HCT116 (cell line): ENCODE results near the gene RIPOR2. TPM values are rescaled to one million over a fixed set of nuclear protein-coding genes. Genes with fewer than 3 reads are reported as not detected.

Experiments used
- ATAC-seq: fragments of 200-7000 bp; cut with Tn5 transposase; 2 replicates; pipeline ENCODE4 v1.9.1; 2020; ENCODE audit warnings: mild to moderate bottlenecking, moderate library complexity
- BruUV-seq: library from RNA; stranded (reverse); fragments of 400-500 nt; replicated peaks from 2 replicates; lab custom pipeline; 2021; lab: Mats Ljungman, UMichigan
- CTCF ChIA-PET: fragments of 300-600 bp; sonication (Branson Sonifier 250); formaldehyde crosslinking; loops from one replicate; lab custom pipeline; 2021; ENCODE audit warnings: antibody characterized with exemption; lab: Charles Lee
- POLR2A ChIA-PET: fragments of 300-600, 350-600 bp; sonication (Branson Sonifier 250); formaldehyde crosslinking; loops from one replicate; lab custom pipeline; 2021; ENCODE audit warnings: antibody characterized with exemption; lab: Charles Lee
- RAD21 ChIA-PET, 2 experiments: fragments of 300-600 bp; sonication (Branson Sonifier 250); formaldehyde crosslinking; loops; one replicate each; lab custom pipeline; 2023; ENCODE audit warnings: low total read pairs in 2 of 2; ENCODE audit not compliant: uncharacterized antibody in 2 of 2, unreplicated experiment in 2 of 2, low non-redundant PET in 1 of 2; lab: Charles Lee
- DNase-seq: peaks from one replicate; pipeline ENCODE4 v3.0.0-alpha.2; 2010; ENCODE audit warnings: low read depth, low spot score
- H2AFZ ChIP-seq: fragments of 200-600 bp; shearing (Covaris generic), sonication (generic); 2 replicates; pipeline ENCODE4 v1.6.1; 2017; ENCODE audit warnings: low read depth, mixed run types, mixed read lengths, antibody characterized with exemption, low read length; ENCODE audit not compliant: poor library complexity, severe bottlenecking
- H3K27ac ChIP-seq: 2 replicates; pipeline ENCODE4 v1.5.1; 2012; ENCODE audit warnings: low read depth, low read length
- H3K27me3 ChIP-seq: fragments of 200-600 bp; sonication (generic); 2 replicates; pipeline ENCODE4 v1.6.1; 2016; ENCODE audit warnings: mixed run types, low read length, mixed read lengths; ENCODE audit not compliant: insufficient read depth
- H3K36me3 ChIP-seq, 2 experiments: fragments of 200-500 bp in 1 of 2; fragments of 200-600 bp in 1 of 2; sonication (Bioruptor generic) in 1 of 2; sonication (generic) in 1 of 2; 2 replicates each; pipeline versions ENCODE4 v1.5.1 to v1.6.1; 2014 to 2016; ENCODE audit warnings: low read length in 2 of 2, inconsistent platforms in 1 of 2, mixed read lengths in 1 of 2, mixed run types in 1 of 2; ENCODE audit not compliant: insufficient read depth in 2 of 2, control insufficient read depth in 1 of 2
- H3K4me1 ChIP-seq, 2 experiments: fragments of 200-600 bp in 1 of 2; sonication (generic) in 1 of 2; 2 replicates each; pipeline versions ENCODE4 v1.5.1 to v1.6.1; 2012 to 2017; ENCODE audit warnings: low read length in 2 of 2, inconsistent platforms in 1 of 2, mild to moderate bottlenecking in 1 of 2, mixed read lengths in 1 of 2, mixed run types in 1 of 2, moderate library complexity in 1 of 2; ENCODE audit not compliant: insufficient read depth in 2 of 2, control insufficient read depth in 1 of 2
- H3K4me2 ChIP-seq: fragments of 200-600 bp; sonication (generic); 2 replicates; pipeline ENCODE4 v1.6.1; 2017; ENCODE audit warnings: mixed run types, low read length, mixed read lengths
- H3K4me3 ChIP-seq, 2 experiments: fragments of 200-600 bp in 1 of 2; sonication (generic) in 1 of 2; replicated peaks in 1 of 2; 2 replicates each; pipeline ENCODE4 v1.5.1; 2011 to 2016; ENCODE audit warnings: low read length in 2 of 2, control low read depth in 1 of 2, low read depth in 1 of 2, mild to moderate bottlenecking in 1 of 2, mixed read lengths in 1 of 2, mixed run types in 1 of 2
- H3K79me2 ChIP-seq: fragments of 200-600 bp; sonication (generic); 2 replicates; pipeline ENCODE4 v1.6.1; 2017; ENCODE audit warnings: mild to moderate bottlenecking, mixed run types, low read length, moderate library complexity, mixed read lengths; ENCODE audit not compliant: insufficient read depth
- H3K9ac ChIP-seq: fragments of 200-600 bp; sonication (generic); 2 replicates; pipeline ENCODE4 v1.6.1; 2016; ENCODE audit warnings: low read length, mixed read lengths
- H3K9me2 ChIP-seq: fragments of 200-600 bp; sonication (generic), shearing (Covaris generic); 2 replicates; pipeline ENCODE4 v1.6.1; 2017; ENCODE audit warnings: mixed run types, mild to moderate bottlenecking, moderate library complexity; ENCODE audit not compliant: insufficient read depth
- H3K9me3 ChIP-seq, 2 experiments: fragments of 200-500 bp in 1 of 2; fragments of 200-600 bp in 1 of 2; sonication (Bioruptor generic) in 1 of 2; sonication (generic) in 1 of 2; 2 replicates each; pipeline ENCODE4 v1.6.1; 2014 to 2017; ENCODE audit warnings: low read length in 2 of 2, mixed read lengths in 2 of 2, inconsistent platforms in 1 of 2, low read depth in 1 of 2, mild to moderate bottlenecking in 1 of 2, mixed run types in 1 of 2, moderate library complexity in 1 of 2; ENCODE audit not compliant: control insufficient read depth in 1 of 2, insufficient read depth in 1 of 2
- H4K20me1 ChIP-seq: fragments of 200-600 bp; sonication (generic), shearing (Covaris generic); 2 replicates; pipeline ENCODE4 v1.6.1; 2017; ENCODE audit warnings: mixed run types, mild to moderate bottlenecking, moderate library complexity; ENCODE audit not compliant: insufficient read depth
- ATF3 ChIP-seq: IDR thresholded peaks from 2 replicates; pipeline ENCODE4 v1.6.1; 2012
- CBX3 ChIP-seq: IDR thresholded peaks from 2 replicates; pipeline ENCODE4 v1.6.1; 2012; ENCODE audit warnings: low read depth
- CEBPB ChIP-seq: IDR thresholded peaks from 2 replicates; pipeline ENCODE4 v1.6.1; 2012; ENCODE audit warnings: low read depth
- EGR1 ChIP-seq: IDR thresholded peaks from 2 replicates; pipeline ENCODE4 v1.6.1; 2012; ENCODE audit warnings: low read depth
- ELF1 ChIP-seq: IDR thresholded peaks from 2 replicates; pipeline ENCODE4 v1.6.1; 2012; ENCODE audit warnings: low read depth, borderline replicate concordance
- EZH2 ChIP-seq: fragments of 200-600 bp; sonication (generic); IDR thresholded peaks from 2 replicates; pipeline ENCODE4 v1.6.1; 2017; ENCODE audit warnings: antibody characterized with exemption, mixed run types
- FOSL1 ChIP-seq: IDR thresholded peaks from 2 replicates; pipeline ENCODE4 v1.6.1; 2012; ENCODE audit warnings: low read depth
- JUND ChIP-seq: IDR thresholded peaks from 2 replicates; pipeline ENCODE4 v1.6.1; 2012
- POLR2A ChIP-seq: IDR thresholded peaks from 2 replicates; pipeline ENCODE4 v1.7.0; 2011; ENCODE audit warnings: borderline replicate concordance; ENCODE audit not compliant: insufficient read depth, insufficient read length; ENCODE audit errors: extremely low read depth
- RAD21 ChIP-seq: IDR thresholded peaks from 2 replicates; pipeline ENCODE4 v1.6.1; 2012; ENCODE audit warnings: low read depth, mild to moderate bottlenecking
- REST ChIP-seq: IDR thresholded peaks from 2 replicates; pipeline ENCODE4 v1.6.1; 2012; ENCODE audit warnings: low read depth
- SIN3A ChIP-seq: IDR thresholded peaks from 2 replicates; pipeline ENCODE4 v1.6.1; 2012; ENCODE audit warnings: low read depth
- SP1 ChIP-seq: IDR thresholded peaks from 2 replicates; pipeline ENCODE4 v1.6.1; 2012; ENCODE audit warnings: low read depth
- SRF ChIP-seq: IDR thresholded peaks from 2 replicates; pipeline ENCODE4 v1.6.1; 2012; ENCODE audit warnings: low read depth
- TCF7L2 ChIP-seq: IDR thresholded peaks from 2 replicates; pipeline ENCODE4 v1.7.0; 2011; ENCODE audit warnings: borderline replicate concordance, inconsistent platforms; ENCODE audit not compliant: insufficient read depth, insufficient read length; ENCODE audit errors: extremely low read depth
- YY1 ChIP-seq: IDR thresholded peaks from 2 replicates; pipeline ENCODE4 v1.6.1; 2011; ENCODE audit warnings: low read length, low read depth, moderate library complexity, mild to moderate bottlenecking; ENCODE audit not compliant: insufficient replicate concordance; ENCODE audit errors: extremely low read depth
- ZFX ChIP-seq: fragments of 450-650 bp; IDR thresholded peaks from 2 replicates; pipeline ENCODE4 v1.6.1; 2017
- ZNF274 ChIP-seq: fragments of 200-500 bp; sonication (Bioruptor generic); IDR thresholded peaks from 2 replicates; pipeline ENCODE4 v1.6.1; 2014; ENCODE audit warnings: mild to moderate bottlenecking, low read depth, low read length, inconsistent platforms
- intact Hi-C: fragments of 100-400 bp; cut with micrococcal nuclease; formaldehyde crosslinking; loops from 2 replicates; pipeline ENCODE4 v1.10.0; 2022
- total RNA-seq: library from RNA; stranded (reverse); gene quantifications from one replicate; pipeline ENCODE4 v1.2.1, GENCODE V29; 2021; ENCODE audit not compliant: unreplicated experiment
- TF ChIP-seq, protein P1 (sequence below): IDR thresholded peaks from 2 replicates; pipeline ENCODE4 v1.6.1; 2011; ENCODE audit warnings: mild to moderate bottlenecking, low read length, moderate library complexity; ENCODE audit not compliant: insufficient replicate concordance; ENCODE audit errors: extremely low read depth

RIPOR2 gene
- total RNA-seq, 1 experiment from 2014 or later = 0.44 TPM

GRCh38 chr6:24945054-24945453, 9.3 kb upstream of the RIPOR2 start:
- no TSS peak for BruUV-seq
- Histone ChIP-seq H3K9ac (no peak overlapping the region), H4K20me1 (no peaks in the 10 kb centered on the region), H3K36me3 (no peaks in the 10 kb centered on the region), H3K79me2 (no peaks in the 10 kb centered on the region), H3K4me3 (no peak overlapping the region), H3K27ac (no peak overlapping the region), H3K4me2 (no peak overlapping the region), H2AFZ (no peak overlapping the region), H3K9me2 (no peaks in the 10 kb centered on the region), H3K9me3 (no peaks in the 10 kb centered on the region), H3K4me1 (no peaks in the 10 kb centered on the region), H3K27me3 (no peaks in the 10 kb centered on the region)
- ATAC-seq (no peak), DNase-seq (no peak)
- intact Hi-C loops = no loop called here
- TF ChIP-seq ZNF274 = no peak
- TF ChIP-seq JUND = no peak
- TF ChIP-seq SRF = no peak
- no peak for TF ChIP-seq CBX3
- TF ChIP-seq ELF1 = no peak
- TF ChIP-seq FOSL1 = no peak
- TF ChIP-seq CEBPB = no peak
- no peak for TF ChIP-seq YY1
- TF ChIP-seq RAD21 = no peak
- no peak for TF ChIP-seq SP1
- no peak for TF ChIP-seq ATF3
- TF ChIP-seq EZH2 = no peak
- no peak for TF ChIP-seq ZFX
- TF ChIP-seq EGR1 = no peak
- no peak for TF ChIP-seq TCF7L2
- TF ChIP-seq POLR2A = no peak
- no peak for TF ChIP-seq SIN3A
- no peak for TF ChIP-seq REST
- TF ChIP-seq, protein P1, sequence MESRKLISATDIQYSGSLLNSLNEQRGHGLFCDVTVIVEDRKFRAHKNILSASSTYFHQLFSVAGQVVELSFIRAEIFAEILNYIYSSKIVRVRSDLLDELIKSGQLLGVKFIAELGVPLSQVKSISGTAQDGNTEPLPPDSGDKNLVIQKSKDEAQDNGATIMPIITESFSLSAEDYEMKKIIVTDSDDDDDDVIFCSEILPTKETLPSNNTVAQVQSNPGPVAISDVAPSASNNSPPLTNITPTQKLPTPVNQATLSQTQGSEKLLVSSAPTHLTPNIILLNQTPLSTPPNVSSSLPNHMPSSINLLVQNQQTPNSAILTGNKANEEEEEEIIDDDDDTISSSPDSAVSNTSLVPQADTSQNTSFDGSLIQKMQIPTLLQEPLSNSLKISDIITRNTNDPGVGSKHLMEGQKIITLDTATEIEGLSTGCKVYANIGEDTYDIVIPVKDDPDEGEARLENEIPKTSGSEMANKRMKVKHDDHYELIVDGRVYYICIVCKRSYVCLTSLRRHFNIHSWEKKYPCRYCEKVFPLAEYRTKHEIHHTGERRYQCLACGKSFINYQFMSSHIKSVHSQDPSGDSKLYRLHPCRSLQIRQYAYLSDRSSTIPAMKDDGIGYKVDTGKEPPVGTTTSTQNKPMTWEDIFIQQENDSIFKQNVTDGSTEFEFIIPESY = no peak
- ChIA-PET CTCF (no interaction called here), RAD21 (no interaction called here), POLR2A (no interaction called here)
